Stimulated activated naive CD4-positive, alpha-beta T cell treated with Interleukin-2 at 50 U/mL for 16 hours (primary cell): ENCODE results near the gene GBP7.
"Not testable (repeated sequence)": the region's sequence is repeated elsewhere in the genome, so short reads cannot be mapped to it uniquely, and the experiment has no call there.

Experiments used
- DNase-seq: peaks from one replicate; lab custom pipeline; 2025; lab: John Stamatoyannopoulos, UW

The GBP7 gene

DNA sequence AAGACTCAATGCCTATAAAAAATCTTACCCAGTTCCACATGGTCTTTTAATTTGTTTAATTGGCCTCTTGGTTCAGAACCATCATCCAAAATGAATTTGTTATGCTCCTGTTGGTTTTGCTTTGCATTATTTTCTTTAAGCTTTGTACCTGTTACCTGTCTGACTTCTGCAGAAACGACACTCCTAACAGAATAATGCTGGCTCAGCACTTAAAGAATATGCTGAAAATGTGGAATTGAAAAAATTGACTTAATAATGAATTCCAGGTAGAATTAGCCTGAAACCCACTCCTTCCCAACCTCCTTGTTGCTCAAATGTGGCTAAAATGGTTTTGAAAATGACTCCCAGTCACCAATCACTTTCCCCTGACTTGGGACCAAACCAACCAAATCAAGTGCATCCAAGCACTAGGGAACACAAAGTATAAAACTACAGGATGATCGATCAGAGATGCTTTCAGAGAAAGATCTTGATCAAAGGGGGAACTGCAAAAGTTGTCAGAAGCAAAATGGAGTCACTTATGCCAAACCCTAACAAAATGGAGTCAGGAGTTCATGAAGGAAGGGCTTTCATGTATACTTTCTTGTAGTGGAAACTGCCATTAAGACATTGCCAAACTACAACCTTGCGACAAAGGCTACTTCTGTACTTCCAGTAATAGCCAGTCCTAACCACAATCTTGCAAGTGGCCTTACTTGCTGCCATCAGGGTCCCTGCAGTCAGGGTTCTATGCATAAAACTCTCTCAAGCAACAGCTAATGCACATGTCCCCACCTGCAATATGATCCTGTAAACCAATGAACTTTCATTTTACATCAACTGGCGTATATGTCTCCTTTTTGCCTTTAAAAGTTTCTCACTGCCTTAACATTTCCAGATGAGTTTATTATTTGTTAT is 5.4 kb downstream of the GBP7 start:
- DNase-seq: no peak

DNA sequence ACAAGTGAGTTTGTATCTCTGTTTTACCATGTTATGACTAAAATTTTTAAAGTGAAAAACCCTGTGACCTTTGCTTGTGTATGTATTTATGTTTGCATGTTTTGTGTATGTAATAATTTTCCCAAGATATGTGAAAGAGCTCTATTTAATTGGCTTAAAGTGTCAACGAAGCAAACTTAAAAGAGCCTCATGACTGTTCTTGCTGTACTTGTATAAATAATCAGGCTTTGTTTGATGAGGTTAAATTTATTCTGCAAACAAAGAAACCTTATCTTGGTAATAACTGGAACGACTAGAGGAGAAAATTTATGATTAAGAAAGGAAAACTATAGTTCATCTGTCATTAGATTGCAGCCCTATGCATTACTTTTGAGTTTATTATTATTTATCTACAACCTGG is 6.6 kb downstream of the GBP7 start:
- DNase-seq: no peak

DNA sequence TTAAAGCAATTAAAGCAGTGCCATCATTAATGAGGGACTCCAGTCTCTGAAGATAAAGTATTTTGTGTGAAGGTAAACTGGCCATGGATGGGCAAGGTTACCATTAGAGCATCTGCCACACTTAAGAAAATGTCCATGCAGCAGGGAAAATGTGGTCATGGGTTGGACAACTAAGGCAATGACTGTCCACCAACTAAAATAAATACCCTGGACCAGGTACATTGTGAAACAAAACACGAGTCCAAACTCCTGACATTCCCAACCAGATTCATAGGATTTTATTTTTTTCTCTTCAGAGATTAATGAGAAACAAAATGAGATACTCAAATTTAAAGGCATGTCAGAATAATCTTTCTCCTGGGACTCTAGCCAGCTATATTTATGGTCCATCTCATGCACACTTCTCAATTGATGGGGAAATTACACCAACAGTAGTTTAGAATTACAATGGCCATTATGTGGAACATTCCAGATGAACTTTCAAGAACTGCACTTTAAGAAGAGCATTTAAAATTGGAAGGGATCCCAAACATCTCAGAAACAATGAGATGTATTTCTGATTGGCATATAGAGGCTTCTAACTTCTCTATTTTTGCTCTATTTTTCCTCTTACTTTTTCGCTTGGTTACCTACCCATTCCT is 8.1 kb downstream of the GBP7 start:
- DNase-seq: no peak

GRCh38 chr1:89166705-89167104 is 9.1 kb downstream of the GBP7 start:
- DNase-seq: no peak

- no peak for DNase-seq
Measured at GRCh38 chr1:89165811-89166210, 10.0 kb downstream of the GBP7 start.

GRCh38 chr1:89151047-89151446 is 24.8 kb downstream of the GBP7 start:
- no peak for DNase-seq

DNA sequence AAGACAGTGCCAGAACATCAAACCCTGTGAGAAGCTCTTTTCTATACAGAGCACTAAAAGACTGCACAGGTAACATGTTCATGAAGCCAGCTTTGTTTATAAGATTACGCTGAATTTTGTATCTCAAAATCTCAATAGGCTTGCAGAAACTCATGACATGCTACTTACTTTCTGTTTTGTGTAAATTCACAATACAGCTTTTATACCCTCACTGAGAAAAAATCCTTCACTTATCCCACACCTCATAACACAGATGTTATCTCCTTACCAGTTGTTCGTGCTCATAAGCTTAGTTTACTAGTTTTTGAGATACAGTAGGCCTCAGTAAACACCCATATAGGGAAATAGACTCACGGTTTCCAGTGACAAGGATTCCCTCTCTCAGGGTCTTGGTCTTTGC is 25.8 kb downstream of the GBP7 start:
- no peak for DNase-seq

DNA sequence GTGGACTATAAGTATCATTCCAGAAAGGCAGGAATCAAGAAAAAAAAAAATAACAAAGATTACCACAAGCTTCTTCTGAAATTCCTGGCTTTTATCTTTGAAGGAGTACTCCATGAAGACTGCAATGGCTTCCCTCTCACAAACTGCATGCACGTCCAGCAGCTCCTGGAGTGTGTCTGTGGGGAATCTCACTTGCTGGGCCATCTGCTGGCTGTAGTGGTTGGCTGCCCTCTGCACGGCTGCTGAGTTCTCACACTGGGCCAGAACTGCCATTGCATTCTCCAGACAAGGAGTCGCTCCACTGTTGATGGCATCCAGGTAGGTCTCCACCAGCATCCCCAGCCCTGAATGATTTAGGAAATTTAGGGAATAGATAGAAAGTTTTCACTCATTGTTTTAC is 26.6 kb downstream of the GBP7 start:
- DNase-seq: no peak

- DNase-seq: no peak
Measured at GRCh38 chr1:89147678-89148658, 27.8 kb downstream of the GBP7 start.

- no peak for DNase-seq
Measured at GRCh38 chr1:89146721-89147120, 29.1 kb downstream of the GBP7 start.

DNA sequence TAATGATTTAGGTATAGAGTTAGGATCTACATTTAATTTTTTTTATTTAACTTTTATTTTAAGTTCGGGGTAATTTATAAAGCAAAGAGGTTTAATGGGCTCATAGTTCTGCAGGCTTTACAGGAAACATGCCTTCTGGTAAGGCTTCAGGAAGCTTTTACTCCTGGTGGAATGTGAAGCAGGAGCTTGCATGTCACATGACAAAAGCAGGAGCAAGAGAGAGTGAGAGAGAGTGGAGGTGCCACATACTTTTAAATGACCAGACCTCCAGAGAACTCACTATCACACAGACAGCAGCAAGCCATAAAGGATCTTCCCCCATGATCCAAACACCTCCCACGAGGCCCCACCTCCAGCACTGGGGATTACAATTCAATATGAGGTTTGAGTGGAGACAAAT is 32.3 kb downstream of the GBP7 start:
- DNase-seq: no peak

DNA sequence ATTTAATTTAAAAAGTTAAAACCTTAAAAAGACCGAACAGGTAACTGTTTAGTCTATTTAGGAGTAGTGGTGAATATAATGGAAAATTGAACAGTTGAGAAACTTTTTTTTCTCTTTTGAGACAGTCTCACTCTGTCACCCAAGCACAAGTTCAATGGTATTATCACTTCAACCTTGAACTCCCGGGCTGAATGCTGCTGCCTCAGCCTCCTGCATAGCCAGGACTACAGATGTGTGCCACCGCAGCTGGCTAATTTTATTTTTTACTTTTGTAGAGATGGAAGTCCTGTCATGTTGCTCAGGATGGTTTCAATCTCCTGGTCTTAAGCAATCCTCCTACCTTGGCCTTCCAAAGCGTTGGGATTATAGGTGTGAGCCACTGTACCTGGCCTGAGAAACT is 33.6 kb downstream of the GBP7 start:
- no peak for DNase-seq

DNA sequence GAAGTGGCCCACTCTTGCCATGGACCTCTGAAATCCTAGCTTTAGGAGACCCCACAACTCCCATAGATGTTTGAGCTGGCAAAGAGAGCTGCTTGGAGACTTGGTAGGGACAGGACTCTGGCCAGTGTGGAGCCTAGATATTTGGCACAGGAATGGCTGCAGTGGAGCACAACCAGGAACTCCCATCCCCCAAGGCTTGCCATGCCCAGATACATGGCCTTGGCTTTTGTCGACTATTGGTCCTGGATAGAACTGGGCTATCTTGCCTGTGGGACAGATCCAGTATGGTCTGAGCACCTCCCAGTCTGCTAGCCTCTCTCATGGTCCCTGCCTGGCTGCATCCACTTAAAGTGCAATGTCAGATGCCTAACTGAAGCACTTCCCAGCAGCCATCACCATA is 42.1 kb downstream of the GBP7 start:
- DNase-seq: no peak

DNA sequence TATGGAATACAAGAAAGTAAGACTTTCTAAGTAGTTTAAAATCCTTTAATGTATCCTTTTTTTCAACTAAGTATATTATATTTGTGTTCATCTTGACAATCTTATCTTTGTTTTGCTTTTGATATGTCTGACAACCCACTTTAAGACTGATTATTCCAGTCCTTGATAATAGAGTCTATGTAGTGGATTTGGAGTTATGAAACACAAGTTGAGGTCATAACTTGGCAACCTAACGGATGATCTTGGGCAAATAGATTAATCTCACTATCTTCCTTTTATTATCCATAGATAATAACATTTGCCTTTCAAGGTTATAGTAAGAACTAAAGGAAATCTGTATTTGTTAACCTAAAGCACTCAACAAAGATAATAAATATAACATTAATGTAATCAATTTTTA is 45.1 kb downstream of the GBP7 start:
- no peak for DNase-seq

DNA sequence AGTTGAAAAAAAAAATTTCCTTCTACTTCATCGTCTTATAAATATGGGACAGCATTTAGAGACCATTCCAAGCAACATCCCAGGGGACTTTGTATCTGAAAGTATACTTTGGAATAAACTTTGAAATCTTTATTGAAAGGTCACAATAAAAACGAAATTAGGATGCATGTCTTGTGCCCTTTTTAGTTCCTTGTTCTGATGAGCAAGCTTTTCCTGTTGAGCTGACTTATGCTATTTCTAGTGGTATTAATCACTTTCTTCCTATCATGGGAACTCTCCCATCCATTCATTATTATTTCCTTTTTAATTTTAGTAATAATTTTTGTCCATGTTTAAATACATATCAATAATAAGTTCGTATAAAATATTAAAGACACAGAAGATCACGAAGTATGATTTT is 45.9 kb downstream of the GBP7 start:
- no peak for DNase-seq

GRCh38 chr1:89128003-89128458 is 47.8 kb downstream of the GBP7 start:
- DNase-seq: not testable (repeated sequence)

DNA sequence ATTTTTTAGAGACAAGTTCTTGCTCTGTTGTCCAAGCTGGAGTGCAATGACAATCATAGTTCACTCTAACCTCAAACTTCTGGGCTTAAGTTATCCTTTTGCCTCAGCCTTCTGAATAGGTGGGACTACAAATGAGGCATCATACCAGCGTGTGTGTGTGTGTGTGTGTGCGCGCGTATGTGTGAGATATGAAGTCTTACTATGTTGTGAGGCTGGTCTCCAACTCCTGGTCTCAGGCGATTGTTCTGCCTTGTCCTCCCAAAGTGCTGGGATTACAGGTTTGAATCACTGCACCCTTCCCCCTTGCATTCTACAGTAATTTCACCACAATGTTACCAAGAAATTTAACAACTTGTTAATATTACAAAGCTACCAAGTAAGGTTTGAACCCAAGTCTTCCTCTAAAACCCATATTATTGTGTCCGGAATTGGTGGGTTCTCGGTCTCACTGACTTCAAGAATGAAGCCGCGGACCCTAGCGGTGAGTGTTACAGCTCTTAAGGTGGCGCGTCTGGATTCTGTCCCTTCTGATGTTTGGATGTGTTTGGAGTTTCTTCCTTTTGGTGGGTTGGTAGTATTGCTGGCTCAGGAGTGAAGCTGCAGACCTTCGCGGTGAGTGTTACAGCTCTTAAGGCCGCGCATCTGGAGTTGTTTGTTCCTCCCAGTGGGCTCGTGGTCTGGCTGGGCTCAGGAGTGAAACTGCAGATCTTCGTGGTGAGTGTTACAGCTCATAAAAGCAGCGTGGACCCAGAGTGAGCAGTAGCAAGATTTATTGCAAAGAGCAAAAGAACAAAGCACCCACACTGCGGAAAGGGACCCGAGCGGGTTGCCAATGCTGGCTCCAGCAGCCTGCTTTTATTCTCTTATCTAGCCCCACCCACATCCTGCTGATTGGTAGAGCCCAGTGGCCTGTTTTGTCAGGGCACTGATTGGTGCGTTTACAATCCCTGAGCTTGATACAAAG is 48.9 kb downstream of the GBP7 start:
- peak; percentile 75 for DNase-seq

GRCh38 chr1:89125913-89126580 is 49.8 kb downstream of the GBP7 start, which contains the start of gene GBP2:
GBP2 (minus strand) TSS chr1:89126114; CDS start chr1:89121966, 4,148 bp downstream.
- no peak for DNase-seq

GRCh38 chr1:89125240-89125912 is 50.4 kb downstream of the GBP7 start:
- no peak for DNase-seq

DNA sequence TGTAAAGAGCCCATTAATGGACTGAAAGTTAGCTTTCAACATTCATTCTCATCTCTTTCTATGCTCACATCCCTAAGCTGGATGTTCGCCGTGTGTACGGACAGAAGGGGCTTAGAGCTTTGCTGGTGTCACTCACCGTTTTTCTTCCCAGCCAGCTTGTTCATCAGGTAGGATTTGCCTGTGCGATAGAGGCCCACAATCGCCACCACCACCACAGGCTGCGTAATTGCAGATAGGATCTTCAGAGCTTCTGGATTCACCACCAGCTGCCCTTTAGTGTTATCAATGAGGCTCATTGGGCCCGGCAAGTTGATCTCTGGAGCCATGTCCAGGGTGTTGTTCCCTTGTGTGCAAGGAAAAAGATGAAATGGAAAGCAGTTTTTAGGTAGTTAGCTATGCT is 54.2 kb downstream of the GBP7 start:
- no peak for DNase-seq
